Lung (tissue), 12 donors: Measurements from ENCODE around the gene KRTAP10-7. TPM values are rescaled to one million over a fixed set of nuclear protein-coding genes. Genes with fewer than 3 reads are reported as not detected.

Source experiments
- ATAC-seq: fragments of 200-7000 bp; cut with Tn5 transposase; one replicate; pipeline ENCODE4 v1.9.1; 2020; ENCODE audit warnings: moderate number of reproducible peaks; ENCODE audit not compliant: insufficient read depth, low FRiP score
- DNase-seq, 3 donors: peaks; one replicate each; pipeline ENCODE4 v3.0.0-alpha.2; 2013 to 2017
- H3K27ac ChIP-seq, 2 donors: one replicate each; pipeline ENCODE4 v1.5.1; 2013; ENCODE audit warnings: mild to moderate bottlenecking in 2 of 2, moderate library complexity in 2 of 2, control low read depth in 1 of 2, inconsistent platforms in 1 of 2, low read depth in 1 of 2, low read length in 1 of 2
- H3K27me3 ChIP-seq, 3 donors: one replicate each; pipeline ENCODE4 v1.5.1; 2013; ENCODE audit warnings: low read length in 2 of 3; ENCODE audit not compliant: control insufficient read depth in 3 of 3, insufficient read depth in 3 of 3
- H3K36me3 ChIP-seq, 4 donors: one replicate each; pipeline ENCODE4 v1.5.1; 2013; ENCODE audit warnings: low read length in 4 of 4, mild to moderate bottlenecking in 1 of 4, moderate library complexity in 1 of 4; ENCODE audit not compliant: control insufficient read depth in 4 of 4, insufficient read depth in 4 of 4
- H3K4me1 ChIP-seq, 5 donors: one replicate each; pipeline ENCODE4 v1.5.1; 2013; ENCODE audit warnings: low read length in 5 of 5, mild to moderate bottlenecking in 2 of 5, moderate library complexity in 1 of 5; ENCODE audit not compliant: control insufficient read depth in 5 of 5, insufficient read depth in 5 of 5
- H3K4me3 ChIP-seq: one replicate; pipeline ENCODE4 v1.5.1; 2013; ENCODE audit warnings: mild to moderate bottlenecking, control low read depth, moderate library complexity
- H3K9ac ChIP-seq, 2 donors: one replicate each; pipeline ENCODE4 v1.5.1; 2013; ENCODE audit warnings: low read length in 2 of 2, control low read depth in 1 of 2; ENCODE audit not compliant: insufficient read depth in 1 of 2
- H3K9me3 ChIP-seq, 4 donors: one replicate each; pipeline ENCODE4 v1.5.1; 2013; ENCODE audit warnings: low read length in 3 of 4, mild to moderate bottlenecking in 1 of 4, moderate library complexity in 1 of 4; ENCODE audit not compliant: control insufficient read depth in 4 of 4, insufficient read depth in 3 of 4
- WGBS, 2 donors: extraction: QIAGEN DNeasy Blood & Tissue Kit; methylation state at CpG; one replicate each; pipeline ENCODE4 v1.1.7; 2013; 5-methylcytosine and 5-hydroxymethylcytosine counted together
- polyA plus RNA-seq, 2 donors: library from polyadenylated mRNA; stranded (reverse); fragments of 200-250 nt; gene quantifications; one replicate each; pipeline ENCODE4 v1.2.1, GENCODE V29; 2013
- total RNA-seq, 2 donors: library from RNA; depleted of rRNA in 1 of 2; stranded (reverse); fragments of >200 nt in 1 of 2; gene quantifications; one replicate each; pipeline ENCODE4 v1.2.1, GENCODE V29; 2014 to 2021
- TF ChIP-seq, protein P1 (sequence below): IDR thresholded peaks from 2 replicates; pipeline ENCODE4 v1.5.1; 2012; ENCODE audit warnings: mild to moderate bottlenecking; ENCODE audit errors: control extremely low read depth, extremely low read depth
- donor health status: control.
- donor health status: control.
- donor health status: Bipolar disorder and iron deficiency.
- donor health status: healthy.
- donor health status: DM: yes; HTN: yes; CAD: no.

Gene KRTAP10-7
- total and polyA plus RNA-seq, 4 donors = not detected

DNA sequence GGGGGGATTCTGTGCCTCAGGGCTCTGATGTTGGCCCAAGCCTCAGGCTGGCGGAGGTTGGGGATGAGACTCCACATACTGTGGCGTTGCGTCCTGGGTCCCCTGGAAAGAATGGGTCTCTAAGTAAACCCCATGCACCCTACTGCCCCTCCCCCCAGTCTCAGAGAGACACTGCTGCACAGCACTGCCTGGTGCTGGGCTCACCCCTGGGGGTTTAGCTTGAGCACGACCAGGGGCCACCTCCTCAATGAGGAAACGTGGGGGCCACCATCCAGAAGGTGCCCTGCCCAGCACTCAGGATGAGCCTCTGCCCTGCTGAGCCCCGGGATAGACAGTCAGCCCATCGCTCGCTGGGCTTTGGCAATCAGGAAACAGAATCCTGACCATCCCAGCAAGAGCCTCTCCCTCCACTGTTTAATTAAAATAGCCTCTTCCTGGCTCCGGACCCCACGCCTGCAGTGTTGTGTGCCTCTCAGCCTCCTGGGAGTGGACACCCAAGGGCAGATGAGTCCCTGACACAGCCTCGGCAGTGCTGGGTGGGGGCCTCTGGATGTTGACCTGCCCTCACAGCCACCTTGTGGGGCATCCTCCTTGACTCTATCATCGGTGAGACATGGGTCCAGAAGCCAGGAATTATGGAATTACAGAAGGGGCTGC is 30.4 kb upstream of the KRTAP10-7 start:
- TF ChIP-seq, protein P1, sequence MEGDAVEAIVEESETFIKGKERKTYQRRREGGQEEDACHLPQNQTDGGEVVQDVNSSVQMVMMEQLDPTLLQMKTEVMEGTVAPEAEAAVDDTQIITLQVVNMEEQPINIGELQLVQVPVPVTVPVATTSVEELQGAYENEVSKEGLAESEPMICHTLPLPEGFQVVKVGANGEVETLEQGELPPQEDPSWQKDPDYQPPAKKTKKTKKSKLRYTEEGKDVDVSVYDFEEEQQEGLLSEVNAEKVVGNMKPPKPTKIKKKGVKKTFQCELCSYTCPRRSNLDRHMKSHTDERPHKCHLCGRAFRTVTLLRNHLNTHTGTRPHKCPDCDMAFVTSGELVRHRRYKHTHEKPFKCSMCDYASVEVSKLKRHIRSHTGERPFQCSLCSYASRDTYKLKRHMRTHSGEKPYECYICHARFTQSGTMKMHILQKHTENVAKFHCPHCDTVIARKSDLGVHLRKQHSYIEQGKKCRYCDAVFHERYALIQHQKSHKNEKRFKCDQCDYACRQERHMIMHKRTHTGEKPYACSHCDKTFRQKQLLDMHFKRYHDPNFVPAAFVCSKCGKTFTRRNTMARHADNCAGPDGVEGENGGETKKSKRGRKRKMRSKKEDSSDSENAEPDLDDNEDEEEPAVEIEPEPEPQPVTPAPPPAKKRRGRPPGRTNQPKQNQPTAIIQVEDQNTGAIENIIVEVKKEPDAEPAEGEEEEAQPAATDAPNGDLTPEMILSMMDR = no peak
- H3K27ac ChIP-seq = no peak overlapping the region
- H3K9ac ChIP-seq = no peak overlapping the region
- H3K4me1 ChIP-seq = no peaks in the 10 kb centered on the region
- no peaks in the 10 kb centered on the region for H3K36me3 ChIP-seq
- peaks cover 0 to 14% (median 2%) of the 10 kb centered on the region in 4 donors for H3K9me3 ChIP-seq
- WGBS, 2 donors = 84 to 87% methylated on average over 12 of the region's 12 CpGs
- peaks cover 0 to 2% (median 0%) of the 10 kb centered on the region in 3 donors for H3K27me3 ChIP-seq
- no peak for DNase-seq
- ATAC-seq = no peak
- no peak overlapping the region for H3K4me3 ChIP-seq

DNA sequence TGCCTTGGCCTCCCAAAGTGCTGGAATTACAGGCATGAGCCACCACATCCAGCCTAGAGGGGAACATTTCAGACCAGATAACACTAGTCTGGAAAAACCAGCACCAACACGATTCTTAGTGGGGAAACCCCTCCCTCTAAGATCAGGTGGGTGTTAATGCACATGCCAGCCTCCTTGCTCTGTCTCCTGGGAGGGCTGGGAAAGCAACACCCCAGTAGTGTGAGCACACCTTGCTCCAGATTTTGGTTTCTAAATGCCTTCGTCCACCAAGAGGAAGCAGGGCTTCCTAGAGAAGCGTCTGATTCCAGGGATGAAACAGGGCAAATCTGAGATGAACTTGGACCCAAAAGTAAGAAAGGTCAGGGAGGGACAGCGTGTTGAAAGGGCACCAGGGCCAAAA is 29.1 kb upstream of the KRTAP10-7 start:
- 80% methylated on average over 4 of the region's 4 CpGs for WGBS, 2 donors
- H3K27ac ChIP-seq = no peak overlapping the region
- peaks cover 0 to 19% (median 2%) of the 10 kb centered on the region in 4 donors for H3K9me3 ChIP-seq
- TF ChIP-seq, protein P1 = no peak
- no peaks in the 10 kb centered on the region for H3K4me1 ChIP-seq
- no peak overlapping the region for H3K4me3 ChIP-seq
- H3K36me3 ChIP-seq = no peaks in the 10 kb centered on the region
- ATAC-seq = no peak
- peaks cover 0 to 2% (median 0%) of the 10 kb centered on the region in 3 donors for H3K27me3 ChIP-seq
- H3K9ac ChIP-seq = no peak overlapping the region
- DNase-seq = no peak

DNA sequence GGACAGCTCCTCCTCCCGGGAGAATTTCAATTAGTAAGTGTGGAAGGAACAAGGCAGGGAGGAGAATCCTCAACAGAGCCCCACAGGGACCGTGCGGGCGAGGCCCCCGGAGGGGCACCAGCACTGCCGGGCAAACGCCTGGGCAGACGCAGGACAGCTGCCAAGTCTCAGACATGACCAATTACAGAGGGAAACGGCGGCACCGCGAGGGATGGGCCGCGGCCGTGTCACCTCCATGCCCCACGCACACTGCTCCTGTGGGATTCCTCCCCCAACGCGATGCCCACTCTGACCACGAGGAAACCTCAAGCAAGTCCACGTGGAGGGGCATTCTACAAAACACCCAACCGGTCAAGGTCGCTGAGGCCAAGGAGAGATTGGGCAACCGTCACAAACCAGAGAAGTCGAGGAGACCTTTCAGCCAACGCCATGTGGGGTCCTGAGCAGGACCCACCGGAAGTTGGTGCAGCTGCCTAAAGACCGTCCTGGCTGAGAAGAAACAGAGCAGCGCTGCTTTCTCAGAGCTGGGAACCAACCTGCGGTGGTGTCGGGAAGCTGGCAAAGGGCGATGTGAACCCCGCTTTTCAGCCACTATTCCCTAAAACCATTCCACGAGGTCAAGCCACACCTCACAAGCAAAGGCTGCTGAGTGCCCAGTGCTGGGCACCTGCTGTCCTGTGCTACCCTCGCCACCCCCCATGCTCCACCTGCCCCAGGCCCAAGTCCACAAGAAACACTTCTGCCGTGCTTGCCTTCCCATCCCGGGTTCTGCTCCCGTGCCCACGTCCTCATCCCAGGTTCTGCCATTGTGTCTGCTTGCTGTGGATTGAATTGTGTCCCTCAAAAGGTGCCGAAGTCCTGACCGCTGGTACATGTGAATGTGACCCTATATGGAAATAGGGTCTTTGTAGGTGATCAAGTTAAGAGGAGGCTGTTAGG is 28.3 kb upstream of the KRTAP10-7 start:
- Histone ChIP-seq H3K4me3 (no peak overlapping the region), H3K36me3 (no peaks in the 10 kb centered on the region), H3K27me3 (peaks cover 0 to 2% (median 0%) of the 10 kb centered on the region in 3 donors), H3K9ac (no peak overlapping the region), H3K27ac (no peak overlapping the region), H3K9me3 (peaks cover 0 to 19% (median 4%) of the 10 kb centered on the region in 4 donors), H3K4me1 (no peaks in the 10 kb centered on the region)
- DNase-seq = no peak
- TF ChIP-seq, protein P1 = no peak
- 92 to 94% methylated on average over 40 of the region's 40 CpGs for WGBS, 2 donors
- no peak for ATAC-seq
